Right lobe of liver (tissue), 6 donors: Measurements from ENCODE around the gene VSIG10L. TPM values are rescaled to one million over a fixed set of nuclear protein-coding genes. Genes with fewer than 3 reads are reported as not detected.

Experiments
- ATAC-seq, 4 donors: fragments of 200-7000 bp; cut with Tn5 transposase; one replicate each; pipeline ENCODE4 v1.9.1; 2020; ENCODE audit warnings: mild to moderate bottlenecking in 4 of 4, moderate library complexity in 4 of 4
- DNase-seq, 3 donors: peaks; one replicate each; pipeline ENCODE4 v3.0.0-alpha.2; 2020
- H3K27ac ChIP-seq, 3 donors: fragments of 200-600 bp; one replicate each; pipeline ENCODE4 v1.8.0; 2022
- H3K27me3 ChIP-seq, 2 donors: fragments of 200-600 bp; one replicate each; pipeline ENCODE4 v1.8.0; 2022
- H3K36me3 ChIP-seq, 4 donors: fragments of 200-600 bp; sonication (generic) in 1 of 4; one replicate each; pipeline versions ENCODE4 v1.5.1 to v1.8.0; 2017 to 2022; ENCODE audit warnings: control low read depth in 1 of 4
- H3K4me1 ChIP-seq, 4 donors: fragments of 200-600 bp; sonication (generic) in 1 of 4; one replicate each; pipeline versions ENCODE4 v1.5.1 to v1.8.0; 2017 to 2022; ENCODE audit warnings: control low read depth in 1 of 4
- H3K4me3 ChIP-seq, 3 donors: fragments of 200-600 bp; one replicate each; pipeline ENCODE4 v1.8.0; 2022
- H3K9me3 ChIP-seq, 4 donors: fragments of 200-600 bp; sonication (generic) in 1 of 4; one replicate each; pipeline versions ENCODE4 v1.5.1 to v1.8.0; 2017 to 2022; ENCODE audit warnings: control low read depth in 1 of 4
- CTCF ChIP-seq, 4 donors: fragments of 200-600 bp in 3 of 4; fragments of 450-650 bp in 1 of 4; IDR thresholded peaks; one replicate each; pipeline versions ENCODE4 v1.5.1 to v1.8.0; 2016 to 2022; ENCODE audit warnings: antibody characterized with exemption in 4 of 4, mild to moderate bottlenecking in 2 of 4
- POLR2A ChIP-seq: fragments of 450-650 bp; IDR thresholded peaks from one replicate; pipeline ENCODE4 v1.6.1; 2017; ENCODE audit warnings: antibody characterized with exemption, mild to moderate bottlenecking
- WGBS: methylation state at CpG from one replicate; pipeline ENCODE4 v1.1.6; 2018; ENCODE audit warnings: low coverage, low lambda C conversion rate; ENCODE audit not compliant: insufficient coverage; ENCODE audit errors: missing lambda C conversion rate; 5-methylcytosine and 5-hydroxymethylcytosine counted together
- intact Hi-C, 2 donors: fragments of 100-400 bp; cut with DNase I; formaldehyde crosslinking; loops; one replicate each; pipeline versions ENCODE4 v1.11.2 to v1.14.1; 2022
- total RNA-seq, 6 experiments: library from RNA; depleted of rRNA in 2 of 6; stranded (reverse); fragments of >200 nt in 2 of 6; fragmentation: NEBNext Ultra II Directional in 3 of 6; extraction: Animal tissue kit (Norgen Biotek cat#: 25700) in 3 of 6; gene quantifications; one replicate each; pipeline versions ENCODE4 v1.1.0 to v1.2.4, GENCODE V29; 2016 to 2023
- donor health status: DM: no; HTN: yes; CAD: no.
- donor health status: DM: no; HTN: no; CAD: no.
- donor health status: DM: no; HTN: no; CAD: no.
- donor health status: DM: no; HTN: yes; CAD: no.
- donor health status: DM: no; HTN: yes; CAD: no.

Gene VSIG10L
- total RNA-seq, 6 experiments from 2014 or later: 1.3 to 4.5 (median 2.8) TPM

DNA sequence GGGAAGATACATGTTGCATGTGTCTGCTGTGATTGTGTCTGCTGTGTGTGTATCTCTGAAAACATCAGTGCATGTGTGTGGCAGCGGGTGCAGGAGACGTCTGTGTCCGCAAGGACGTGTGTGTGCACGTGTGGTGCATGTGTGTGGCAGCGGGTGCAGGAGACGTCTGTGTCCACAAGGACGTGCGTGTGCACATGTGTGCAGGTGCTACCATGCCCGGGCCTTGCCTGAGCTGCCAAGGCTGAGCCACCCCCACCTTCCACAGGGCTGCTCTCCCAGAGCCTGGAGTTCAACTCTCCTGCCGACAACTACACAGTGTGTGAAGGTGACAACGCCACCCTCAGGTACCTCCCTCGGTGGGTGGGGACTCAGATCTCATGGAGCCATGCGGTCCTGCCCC is 20.1 kb downstream of the VSIG10L start:
- intact Hi-C loops: loop anchor here in 1 of 2 donors (10.0 kb wide), 1 partner anchor 93 kb away; the partner anchor contains the start of gene SIGLEC10
- H3K4me3 ChIP-seq: no peak overlapping the region
- 73% methylated on average over 6 of the region's 14 CpGs for WGBS
- H3K9me3 ChIP-seq: no peaks in the 10 kb centered on the region
- H3K36me3 ChIP-seq: no peaks in the 10 kb centered on the region
- H3K27me3 ChIP-seq: peaks cover 0 to 2% of the 10 kb centered on the region in 2 donors
- no peak for ATAC-seq
- DNase-seq: no peak
- TF ChIP-seq POLR2A (no peak), CTCF (IDR thresholded peaks at IDR 0.05) (no peak)
- no peak overlapping the region for H3K27ac ChIP-seq
- no peaks in the 10 kb centered on the region for H3K4me1 ChIP-seq

GRCh38 chr19:51320280-51320657 is 21.7 kb downstream of the VSIG10L start:
- ATAC-seq (peak in 1 of 4 donors; percentile 41), DNase-seq (no peak)
- H3K4me3 ChIP-seq: no peak overlapping the region
- no peaks in the 10 kb centered on the region for H3K27me3 ChIP-seq
- 40% methylated on average over 1 of the region's 14 CpGs for WGBS
- no peaks in the 10 kb centered on the region for H3K36me3 ChIP-seq
- no peaks in the 10 kb centered on the region for H3K9me3 ChIP-seq
- intact Hi-C loops: loop anchor here in 1 of 2 donors (10.0 kb wide), 1 partner anchor 95 kb away; the partner anchor contains the start of gene SIGLEC10
- TF ChIP-seq POLR2A: no peak
- no peak for TF ChIP-seq CTCF (IDR thresholded peaks at IDR 0.05)
- no peaks in the 10 kb centered on the region for H3K4me1 ChIP-seq
- H3K27ac ChIP-seq: no peak overlapping the region

DNA sequence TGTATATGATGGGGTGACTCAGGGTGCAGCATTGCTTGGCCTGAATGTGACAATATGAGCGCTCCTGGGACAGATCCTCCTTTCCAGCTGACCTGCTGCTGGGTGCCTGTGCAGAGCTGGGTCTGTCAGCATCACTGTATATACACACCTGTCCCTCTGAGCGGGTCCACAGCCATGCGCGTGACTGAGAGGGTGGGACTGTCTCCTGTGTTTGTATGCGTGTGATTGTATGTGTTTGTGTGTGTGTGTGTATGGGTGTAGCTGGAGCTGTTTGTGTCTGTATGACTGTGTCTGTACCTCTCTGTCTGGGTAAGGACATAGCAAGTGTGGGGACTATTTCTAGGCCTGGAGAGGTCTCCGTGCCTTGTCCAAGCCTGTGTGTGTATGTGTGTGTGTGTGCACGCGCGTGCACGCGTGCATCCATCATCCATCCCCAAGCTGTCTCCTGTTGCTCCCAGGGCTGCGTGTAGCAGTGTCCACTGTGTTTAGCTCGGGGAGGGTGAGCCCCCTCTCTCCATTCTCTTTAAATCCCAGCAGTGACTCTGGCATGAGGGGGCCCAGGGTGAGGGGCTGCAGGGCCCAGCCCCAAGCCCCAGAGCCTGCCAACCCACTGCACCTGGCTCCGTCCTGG is 22.2 kb downstream of the VSIG10L start:
- Histone ChIP-seq H3K4me3 (no peak overlapping the region), H3K27ac (no peak overlapping the region), H3K36me3 (no peaks in the 10 kb centered on the region), H3K9me3 (no peaks in the 10 kb centered on the region), H3K4me1 (no peaks in the 10 kb centered on the region), H3K27me3 (no peaks in the 10 kb centered on the region)
- no peak for DNase-seq
- intact Hi-C loops: loop anchor here in 1 of 2 donors (10.0 kb wide), 1 partner anchor 95 kb away; the partner anchor contains the start of gene SIGLEC10
- ATAC-seq: no peak
- WGBS: 88% methylated on average over 13 of the region's 14 CpGs
- TF ChIP-seq POLR2A: no peak
- TF ChIP-seq CTCF (IDR thresholded peaks at IDR 0.05): no peak

GRCh38 chr19:51318687-51319648 is 23.0 kb downstream of the VSIG10L start:
- intact Hi-C loops: no loop called here
- no peaks in the 10 kb centered on the region for H3K27me3 ChIP-seq
- no peaks in the 10 kb centered on the region for H3K9me3 ChIP-seq
- ATAC-seq (no peak), DNase-seq (no peak)
- WGBS: 63% methylated on average over 12 of the region's 23 CpGs
- H3K36me3 ChIP-seq: no peaks in the 10 kb centered on the region
- no peak for TF ChIP-seq CTCF (IDR thresholded peaks at IDR 0.05)
- TF ChIP-seq POLR2A: no peak
- H3K27ac ChIP-seq: no peak overlapping the region
- H3K4me1 ChIP-seq: no peaks in the 10 kb centered on the region
- no peak overlapping the region for H3K4me3 ChIP-seq
